ENCODE data around the gene IFNGR2. TPM values are rescaled to one million over a fixed set of nuclear protein-coding genes. Genes with fewer than 3 reads are reported as not detected.

Gene IFNGR2
- total and polyA plus RNA-seq, 2 of the 13 experiments (the other 11 are each of a cell fraction or from before 2014, with no cell fraction given), result 61.3 to 117 TPM

DNA sequence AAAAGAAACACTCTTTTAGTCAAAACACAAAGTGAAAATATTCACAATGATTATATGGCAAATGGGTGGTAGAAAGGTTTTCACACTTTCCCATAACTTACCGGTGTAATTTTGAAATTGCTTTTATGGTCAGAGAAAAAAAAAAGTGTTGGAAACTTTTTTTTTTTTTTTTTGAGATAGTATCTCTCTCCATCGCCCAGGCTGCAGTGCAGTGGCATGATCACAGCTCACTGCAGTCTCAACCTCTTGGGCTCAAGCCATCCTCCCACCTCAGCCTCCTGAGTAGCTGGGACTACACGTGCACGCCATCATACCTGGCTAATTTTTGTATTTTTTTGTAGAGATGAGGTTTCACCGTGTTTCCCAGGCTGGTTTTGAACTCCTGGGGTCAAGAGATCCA, 3.3 kb downstream of the IFNGR2 start (continued):
- TF ChIP-seq AGO2 (optimal IDR thresholded peaks at IDR 0.05; ENCODE audit: low read depth, low read length), result no peak
- TF ChIP-seq MIER3 (CRISPR knock-in tag; IDR thresholded peaks at IDR 0.05; ENCODE audit: borderline replicate concordance), result no peak
- TF ChIP-seq EP300 (IDR thresholded peaks at IDR 0.05; ENCODE audit: low read depth in 2 of 2, low read length in 2 of 2), result no peak
- no peak for TF ChIP-seq EP300 (CRISPR knock-in tag; IDR thresholded peaks at IDR 0.05; ENCODE audit: borderline replicate concordance)
- TF ChIP-seq, protein P1, sequence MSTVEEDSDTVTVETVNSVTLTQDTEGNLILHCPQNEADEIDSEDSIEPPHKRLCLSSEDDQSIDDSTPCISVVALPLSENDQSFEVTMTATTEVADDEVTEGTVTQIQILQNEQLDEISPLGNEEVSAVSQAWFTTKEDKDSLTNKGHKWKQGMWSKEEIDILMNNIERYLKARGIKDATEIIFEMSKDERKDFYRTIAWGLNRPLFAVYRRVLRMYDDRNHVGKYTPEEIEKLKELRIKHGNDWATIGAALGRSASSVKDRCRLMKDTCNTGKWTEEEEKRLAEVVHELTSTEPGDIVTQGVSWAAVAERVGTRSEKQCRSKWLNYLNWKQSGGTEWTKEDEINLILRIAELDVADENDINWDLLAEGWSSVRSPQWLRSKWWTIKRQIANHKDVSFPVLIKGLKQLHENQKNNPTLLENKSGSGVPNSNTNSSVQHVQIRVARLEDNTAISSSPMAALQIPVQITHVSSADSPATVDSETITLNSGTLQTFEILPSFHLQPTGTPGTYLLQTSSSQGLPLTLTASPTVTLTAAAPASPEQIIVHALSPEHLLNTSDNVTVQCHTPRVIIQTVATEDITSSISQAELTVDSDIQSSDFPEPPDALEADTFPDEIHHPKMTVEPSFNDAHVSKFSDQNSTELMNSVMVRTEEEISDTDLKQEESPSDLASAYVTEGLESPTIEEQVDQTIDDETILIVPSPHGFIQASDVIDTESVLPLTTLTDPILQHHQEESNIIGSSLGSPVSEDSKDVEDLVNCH (CRISPR knock-in tag; IDR thresholded peaks at IDR 0.05), result no peak
- no peak for TF ChIP-seq RBAK (CRISPR knock-in tag; IDR thresholded peaks at IDR 0.05)
- no peak for TF ChIP-seq ZBTB8A (CRISPR knock-in tag; IDR thresholded peaks at IDR 0.05; ENCODE audit: borderline replicate concordance, low read depth)

DNA sequence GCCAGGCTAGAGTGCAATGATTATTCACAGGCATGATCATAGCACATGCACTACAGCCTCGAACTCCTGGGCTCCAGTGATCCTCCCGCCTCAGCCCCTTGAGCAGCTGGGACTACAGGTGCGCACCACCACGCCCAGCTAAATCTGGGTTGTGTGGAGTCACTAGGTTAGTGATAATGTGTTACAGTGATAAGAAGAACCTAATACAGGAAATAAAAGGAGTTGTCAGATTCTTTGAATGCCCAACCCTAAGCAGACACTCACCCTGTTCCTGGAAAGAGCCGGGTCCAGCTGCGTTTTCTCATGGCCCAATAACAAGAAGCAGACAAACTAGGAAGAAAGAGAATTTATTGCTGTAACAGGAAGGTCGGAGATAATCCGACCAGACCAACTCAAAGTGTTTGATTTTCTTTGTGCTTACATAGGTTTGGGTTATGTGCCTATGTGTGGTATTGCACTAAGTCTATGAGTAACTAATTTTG, 8.8 kb downstream of the IFNGR2 start:
- POLR2A ChIA-PET, result interaction anchor here (1.5 to 1.6 kb wide), 3 partner anchors 9 to 87 kb away, joined by 12 to 18 read pairs (median 18); partner anchors contain the start of genes IFNAR1 and IFNGR2
- WGBS (ENCODE audit: low lambda C conversion rate), result 58% methylated on average over 8 of the region's 8 CpGs
- no peak overlapping the region for H2AFZ ChIP-seq (ENCODE audit: low read length)
- peaks cover 3 to 48% of the 10 kb centered on the region in 2 experiments; a peak in 4 of 5 replicates for H3K36me3 ChIP-seq (replicated peaks in 1 of 2; ENCODE audit: control insufficient read depth in 1 of 2, insufficient read depth in 2 of 2, low read length in 2 of 2)
- BruUV-seq (replicated peaks), result no TSS peak
- in situ Hi-C loops (cut with HindIII; ENCODE audit: extremely low pct_ligation_motif_present, low pct_unique_long_range_greater_than_20kb), result no loop called here
- ATAC-seq (peak; percentile 23), FAIRE-seq (peak; percentile 67), DNase-seq (ENCODE audit: low spot score) (peak; percentile 50)
- peak overlapping the region; percentile 96 for H3K27ac ChIP-seq (ENCODE audit: extremely low read length, insufficient read depth, low read length)
- peaks cover 78% of the 10 kb centered on the region for H3K4me1 ChIP-seq (ENCODE audit: insufficient read depth, low read length)
- no peaks in the 10 kb centered on the region for H3K9me3 ChIP-seq (ENCODE audit: low read length)
- H3K27me3 ChIP-seq (ENCODE audit: control insufficient read depth in 1 of 2, insufficient read depth in 2 of 2, low read length in 2 of 2), result no peaks in the 10 kb centered on the region
- H3K9ac ChIP-seq (ENCODE audit: insufficient read depth, low read depth, low read length), result peak overlapping the region; percentile 70
- H3K4me2 ChIP-seq (ENCODE audit: low read depth, low read length), result peak overlapping the region; percentile 88
- H3K79me2 ChIP-seq (ENCODE audit: insufficient read depth, low read length), result peaks cover 63% of the 10 kb centered on the region
- CTCF ChIA-PET (ENCODE audit: low intra/inter-chr PET ratio, low total read pairs), result interaction anchor here (1.1 kb wide), 1 partner anchor 33 kb away, joined by 3 read pairs; no protein-coding TSS in a partner anchor
- intact Hi-C loops (cut with micrococcal nuclease; ENCODE audit: unreplicated experiment), result loop anchor here (2.0 kb wide), 1 partner anchor 29 kb away; no protein-coding TSS in a partner anchor
- H4K20me1 ChIP-seq (ENCODE audit: insufficient read depth, low read length), result no peaks in the 10 kb centered on the region
- H3K4me3 ChIP-seq (replicated peaks in 1 of 3; ENCODE audit: insufficient read depth in 1 of 3, low read depth in 2 of 3, low read length in 3 of 3), result peak overlapping the region in 1 of 3 experiments; percentile 49; a peak in 1 of 6 replicates
- TF ChIP-seq ZNF670 (CRISPR knock-in tag; IDR thresholded peaks at IDR 0.05; ENCODE audit: borderline replicate concordance) (no peak), SKI (IDR thresholded peaks at IDR 0.05; ENCODE audit: partially characterized antibody) (no peak), ZNF441 (CRISPR knock-in tag; IDR thresholded peaks at IDR 0.05; ENCODE audit: borderline replicate concordance) (no peak), ARNT (IDR thresholded peaks at IDR 0.05) (no peak), SAFB2 (CRISPR knock-in tag; IDR thresholded peaks at IDR 0.05; ENCODE audit: borderline replicate concordance, low read depth) (no peak), TBX3 (IDR thresholded peaks at IDR 0.05; ENCODE audit: borderline replicate concordance) (no peak), ELF3 (CRISPR knock-in tag; IDR thresholded peaks at IDR 0.05) (peak; percentile 29; the same call in 1 of the 2 replicates), ZNF431 (CRISPR knock-in tag; IDR thresholded peaks at IDR 0.05; ENCODE audit: borderline replicate concordance, low read depth) (no peak), NKX3-1 (CRISPR knock-in tag; IDR thresholded peaks at IDR 0.05) (no peak)
- TF ChIP-seq, protein P2, sequence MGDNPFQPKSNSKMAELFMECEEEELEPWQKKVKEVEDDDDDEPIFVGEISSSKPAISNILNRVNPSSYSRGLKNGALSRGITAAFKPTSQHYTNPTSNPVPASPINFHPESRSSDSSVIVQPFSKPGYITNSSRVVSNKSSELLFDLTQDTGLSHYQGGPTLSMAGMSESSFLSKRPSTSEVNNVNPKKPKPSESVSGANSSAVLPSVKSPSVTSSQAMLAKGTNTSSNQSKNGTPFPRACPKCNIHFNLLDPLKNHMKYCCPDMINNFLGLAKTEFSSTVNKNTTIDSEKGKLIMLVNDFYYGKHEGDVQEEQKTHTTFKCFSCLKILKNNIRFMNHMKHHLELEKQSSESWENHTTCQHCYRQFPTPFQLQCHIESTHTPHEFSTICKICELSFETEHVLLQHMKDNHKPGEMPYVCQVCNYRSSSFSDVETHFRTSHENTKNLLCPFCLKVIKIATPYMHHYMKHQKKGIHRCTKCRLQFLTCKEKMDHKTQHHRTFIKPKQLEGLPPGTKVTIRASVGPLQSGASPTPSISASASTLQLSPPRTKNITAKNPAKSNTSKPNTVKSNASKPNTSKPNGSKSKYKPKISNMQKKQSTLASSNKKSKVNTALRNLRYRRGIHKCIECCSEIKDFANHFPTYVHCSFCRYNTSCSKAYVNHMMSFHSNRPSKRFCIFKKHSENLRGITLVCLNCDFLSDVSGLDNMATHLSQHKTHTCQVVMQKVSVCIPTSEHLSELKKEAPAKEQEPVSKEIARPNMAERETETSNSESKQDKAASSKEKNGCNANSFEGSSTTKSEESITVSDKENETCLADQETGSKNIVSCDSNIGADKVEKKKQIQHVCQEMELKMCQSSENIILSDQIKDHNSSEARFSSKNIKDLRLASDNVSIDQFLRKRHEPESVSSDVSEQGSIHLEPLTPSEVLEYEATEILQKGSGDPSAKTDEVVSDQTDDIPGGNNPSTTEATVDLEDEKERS (CRISPR knock-in tag; IDR thresholded peaks at IDR 0.05), result no peak

Data from HepG2 (cell line).